ENCODE measurements around the gene PCNX4. TPM values are rescaled to one million over a fixed set of nuclear protein-coding genes. Genes with fewer than 3 reads are reported as not detected.

The PCNX4 gene
- total and polyA plus RNA-seq, 2 experiments from 2014 or later: 22.9 to 77.5 TPM

DNA sequence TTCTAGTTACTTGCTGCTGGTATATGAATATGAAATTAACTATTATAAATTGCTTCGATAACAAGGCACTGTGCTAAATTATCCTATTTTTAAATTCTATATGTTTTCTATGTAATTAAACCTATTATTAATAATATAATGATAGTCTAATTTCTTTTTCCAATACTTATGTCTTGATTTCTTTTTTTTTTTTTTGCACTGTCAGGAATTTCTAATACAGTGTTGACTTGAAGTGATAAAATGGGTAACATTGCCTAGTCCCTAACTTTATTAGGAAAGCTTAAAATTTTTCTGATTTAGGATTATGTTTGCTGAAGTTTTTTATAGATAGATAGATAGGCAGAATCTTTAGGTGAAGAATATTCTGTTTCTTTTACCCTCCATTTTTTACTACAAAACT, 87.1 kb downstream of the PCNX4 start (continued):
- TF ChIP-seq ZNF462 (CRISPR knock-in tag; IDR thresholded peaks at IDR 0.05) (no peak), ZNF331 (CRISPR knock-in tag; IDR thresholded peaks at IDR 0.05; ENCODE audit: low read depth) (no peak), CREB1 (CRISPR knock-in tag; IDR thresholded peaks at IDR 0.05; ENCODE audit: low read depth) (no peak), EZH2phosphoT487 (IDR thresholded peaks at IDR 0.05; ENCODE audit: unreplicated experiment) (no peak), JUNB (IDR thresholded peaks at IDR 0.05; ENCODE audit: unreplicated experiment) (no peak), POLR2AphosphoS5 (IDR thresholded peaks at IDR 0.05; ENCODE audit: low read depth) (no peak), EZH2 (IDR thresholded peaks at IDR 0.05; ENCODE audit: low read depth, unreplicated experiment) (no peak)
- TF ChIP-seq, protein P1, sequence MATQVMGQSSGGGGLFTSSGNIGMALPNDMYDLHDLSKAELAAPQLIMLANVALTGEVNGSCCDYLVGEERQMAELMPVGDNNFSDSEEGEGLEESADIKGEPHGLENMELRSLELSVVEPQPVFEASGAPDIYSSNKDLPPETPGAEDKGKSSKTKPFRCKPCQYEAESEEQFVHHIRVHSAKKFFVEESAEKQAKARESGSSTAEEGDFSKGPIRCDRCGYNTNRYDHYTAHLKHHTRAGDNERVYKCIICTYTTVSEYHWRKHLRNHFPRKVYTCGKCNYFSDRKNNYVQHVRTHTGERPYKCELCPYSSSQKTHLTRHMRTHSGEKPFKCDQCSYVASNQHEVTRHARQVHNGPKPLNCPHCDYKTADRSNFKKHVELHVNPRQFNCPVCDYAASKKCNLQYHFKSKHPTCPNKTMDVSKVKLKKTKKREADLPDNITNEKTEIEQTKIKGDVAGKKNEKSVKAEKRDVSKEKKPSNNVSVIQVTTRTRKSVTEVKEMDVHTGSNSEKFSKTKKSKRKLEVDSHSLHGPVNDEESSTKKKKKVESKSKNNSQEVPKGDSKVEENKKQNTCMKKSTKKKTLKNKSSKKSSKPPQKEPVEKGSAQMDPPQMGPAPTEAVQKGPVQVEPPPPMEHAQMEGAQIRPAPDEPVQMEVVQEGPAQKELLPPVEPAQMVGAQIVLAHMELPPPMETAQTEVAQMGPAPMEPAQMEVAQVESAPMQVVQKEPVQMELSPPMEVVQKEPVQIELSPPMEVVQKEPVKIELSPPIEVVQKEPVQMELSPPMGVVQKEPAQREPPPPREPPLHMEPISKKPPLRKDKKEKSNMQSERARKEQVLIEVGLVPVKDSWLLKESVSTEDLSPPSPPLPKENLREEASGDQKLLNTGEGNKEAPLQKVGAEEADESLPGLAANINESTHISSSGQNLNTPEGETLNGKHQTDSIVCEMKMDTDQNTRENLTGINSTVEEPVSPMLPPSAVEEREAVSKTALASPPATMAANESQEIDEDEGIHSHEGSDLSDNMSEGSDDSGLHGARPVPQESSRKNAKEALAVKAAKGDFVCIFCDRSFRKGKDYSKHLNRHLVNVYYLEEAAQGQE (IDR thresholded peaks at IDR 0.05; ENCODE audit: unreplicated experiment): no peak
